Activated gamma-delta T cell (primary cell): ENCODE measurements around the gene CHIC2.
A peak's percentile ranks its signal among the peaks of the same experiment; 100 is the strongest.

Experiments
- DNase-seq: peaks from one replicate; lab custom pipeline; 2025; lab: John Stamatoyannopoulos, UW

Gene CHIC2

GRCh38 chr4:54093324-54094240 lies 29.2 kb upstream of the CHIC2 start:
- DNase-seq, result no peak

- DNase-seq, result no peak
Observed at GRCh38 chr4:54092405-54093323, 28.3 kb upstream of the CHIC2 start.

- peak; percentile 47 for DNase-seq
Observed at GRCh38 chr4:54091637-54092404, 27.4 kb upstream of the CHIC2 start.

- peak; percentile 9 for DNase-seq
Observed at GRCh38 chr4:54090804-54091623, 26.6 kb upstream of the CHIC2 start.

GRCh38 chr4:54090404-54090803 lies 26.0 kb upstream of the CHIC2 start:
- no peak for DNase-seq

- DNase-seq, result no peak
Observed at GRCh38 chr4:54089875-54090274, 25.5 kb upstream of the CHIC2 start.

- DNase-seq, result no peak
Observed at GRCh38 chr4:54085284-54085683, 20.9 kb upstream of the CHIC2 start.

GRCh38 chr4:54082168-54082567 lies 17.8 kb upstream of the CHIC2 start:
- no peak for DNase-seq

- no peak for DNase-seq
Observed at GRCh38 chr4:54077812-54078211, 13.4 kb upstream of the CHIC2 start.

- no peak for DNase-seq
Observed at GRCh38 chr4:54076673-54077072, 12.3 kb upstream of the CHIC2 start.

GRCh38 chr4:54074381-54074780 lies 10.0 kb upstream of the CHIC2 start:
- no peak for DNase-seq

- no peak for DNase-seq
Observed at GRCh38 chr4:54073271-54073880, 9.0 kb upstream of the CHIC2 start.

GRCh38 chr4:54067166-54067565 lies 2.8 kb upstream of the CHIC2 start:
- no peak for DNase-seq

- DNase-seq, result no peak
Observed at GRCh38 chr4:54066718-54067129, 2.3 kb upstream of the CHIC2 start.

- no peak for DNase-seq
Observed at GRCh38 chr4:54066088-54066415, 1.6 kb upstream of the CHIC2 start.

GRCh38 chr4:54065282-54066087 lies 1.1 kb upstream of the CHIC2 start:
- no peak for DNase-seq

GRCh38 chr4:54063737-54064316 lies 578 bp downstream of the CHIC2 start:
- peak; percentile 43 for DNase-seq

- DNase-seq, result no peak
Observed at GRCh38 chr4:54063229-54063628, 1.2 kb downstream of the CHIC2 start.

GRCh38 chr4:54062392-54062791 lies 2.0 kb downstream of the CHIC2 start:
- DNase-seq, result no peak

- DNase-seq, result no peak
Observed at GRCh38 chr4:54061873-54062272, 2.5 kb downstream of the CHIC2 start.
